GM19351 (cell line): ENCODE results near the gene COPB1.
"Not testable (repeated sequence)": the region's sequence is repeated elsewhere in the genome, so short reads cannot be mapped to it uniquely, and the experiment has no call there.

Experiments used
- ATAC-seq: cut with Tn5 transposase; IDR thresholded peaks from one replicate; pipeline ENCODE4 v1.9.1; 2021; ENCODE audit warnings: mild to moderate bottlenecking, moderate library complexity; ENCODE audit not compliant: unreplicated experiment

COPB1 gene, protein sequence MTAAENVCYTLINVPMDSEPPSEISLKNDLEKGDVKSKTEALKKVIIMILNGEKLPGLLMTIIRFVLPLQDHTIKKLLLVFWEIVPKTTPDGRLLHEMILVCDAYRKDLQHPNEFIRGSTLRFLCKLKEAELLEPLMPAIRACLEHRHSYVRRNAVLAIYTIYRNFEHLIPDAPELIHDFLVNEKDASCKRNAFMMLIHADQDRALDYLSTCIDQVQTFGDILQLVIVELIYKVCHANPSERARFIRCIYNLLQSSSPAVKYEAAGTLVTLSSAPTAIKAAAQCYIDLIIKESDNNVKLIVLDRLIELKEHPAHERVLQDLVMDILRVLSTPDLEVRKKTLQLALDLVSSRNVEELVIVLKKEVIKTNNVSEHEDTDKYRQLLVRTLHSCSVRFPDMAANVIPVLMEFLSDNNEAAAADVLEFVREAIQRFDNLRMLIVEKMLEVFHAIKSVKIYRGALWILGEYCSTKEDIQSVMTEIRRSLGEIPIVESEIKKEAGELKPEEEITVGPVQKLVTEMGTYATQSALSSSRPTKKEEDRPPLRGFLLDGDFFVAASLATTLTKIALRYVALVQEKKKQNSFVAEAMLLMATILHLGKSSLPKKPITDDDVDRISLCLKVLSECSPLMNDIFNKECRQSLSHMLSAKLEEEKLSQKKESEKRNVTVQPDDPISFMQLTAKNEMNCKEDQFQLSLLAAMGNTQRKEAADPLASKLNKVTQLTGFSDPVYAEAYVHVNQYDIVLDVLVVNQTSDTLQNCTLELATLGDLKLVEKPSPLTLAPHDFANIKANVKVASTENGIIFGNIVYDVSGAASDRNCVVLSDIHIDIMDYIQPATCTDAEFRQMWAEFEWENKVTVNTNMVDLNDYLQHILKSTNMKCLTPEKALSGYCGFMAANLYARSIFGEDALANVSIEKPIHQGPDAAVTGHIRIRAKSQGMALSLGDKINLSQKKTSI

GRCh38 chr11:14499560-14500180, at the start of gene COPB1:
COPB1 (minus strand) TSS chr11:14499811; CDS start chr11:14498928, 883 bp downstream.
- peak; percentile 91 for ATAC-seq

- no peak for ATAC-seq
Observed at GRCh38 chr11:14547440-14547839, 47.8 kb upstream of the COPB1 start.

DNA sequence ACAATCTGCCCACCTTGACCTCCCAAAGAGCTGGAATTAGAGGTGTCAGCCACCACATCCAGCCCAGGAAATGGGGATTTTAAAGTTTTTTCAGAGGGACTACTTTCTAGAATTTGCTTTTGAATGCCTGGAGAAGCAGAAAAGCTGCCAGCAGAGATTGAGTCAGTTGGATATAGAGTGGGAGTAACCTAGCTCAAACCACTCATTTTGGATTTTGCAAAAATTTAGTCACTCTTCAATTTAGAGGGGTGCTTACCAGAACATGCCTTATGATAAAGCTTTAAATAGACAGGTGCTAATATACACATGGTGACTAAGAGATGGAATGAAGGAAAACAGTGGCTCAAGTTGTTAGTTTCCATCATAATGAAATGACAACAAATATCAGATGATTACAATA, 47.1 kb upstream of the COPB1 start:
- ATAC-seq: no peak

DNA sequence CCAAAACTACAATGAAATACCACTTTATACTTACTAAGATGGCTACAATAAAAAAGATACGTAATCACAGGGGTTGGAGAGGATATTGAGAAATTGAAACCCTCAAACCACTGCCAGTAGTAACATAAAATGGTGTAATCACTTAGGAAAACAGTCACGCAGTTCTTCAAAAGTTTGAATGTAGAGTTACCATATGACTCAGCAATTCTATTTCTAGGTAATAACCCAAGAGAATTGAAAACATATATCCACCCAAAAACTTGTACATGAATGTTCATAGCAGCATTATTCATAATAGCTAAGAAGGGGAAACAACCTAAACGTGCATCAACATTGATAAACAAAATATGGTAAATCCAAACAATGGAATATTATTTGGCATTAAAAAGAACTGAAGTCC, 45.0 kb upstream of the COPB1 start:
- ATAC-seq: peak; percentile 84

DNA sequence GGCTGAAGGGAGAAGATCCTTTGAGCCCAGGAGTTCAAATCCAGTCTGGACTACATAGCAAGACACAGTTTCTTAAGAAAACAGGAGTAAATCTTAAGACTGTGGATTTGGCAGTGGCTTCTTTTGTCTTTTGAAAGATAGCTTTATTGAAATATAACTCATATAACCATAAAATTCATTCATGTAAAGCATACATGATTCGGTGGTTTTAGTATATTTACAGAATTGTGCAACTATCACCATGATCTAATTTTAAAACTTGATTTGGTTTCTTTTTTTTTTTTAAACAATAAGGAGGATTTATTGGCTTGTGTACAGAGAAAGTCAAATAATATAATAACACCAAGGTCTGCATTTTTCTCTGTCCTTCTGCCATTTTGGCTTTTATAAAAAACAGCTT, 43.6 kb upstream of the COPB1 start:
- ATAC-seq: no peak

DNA sequence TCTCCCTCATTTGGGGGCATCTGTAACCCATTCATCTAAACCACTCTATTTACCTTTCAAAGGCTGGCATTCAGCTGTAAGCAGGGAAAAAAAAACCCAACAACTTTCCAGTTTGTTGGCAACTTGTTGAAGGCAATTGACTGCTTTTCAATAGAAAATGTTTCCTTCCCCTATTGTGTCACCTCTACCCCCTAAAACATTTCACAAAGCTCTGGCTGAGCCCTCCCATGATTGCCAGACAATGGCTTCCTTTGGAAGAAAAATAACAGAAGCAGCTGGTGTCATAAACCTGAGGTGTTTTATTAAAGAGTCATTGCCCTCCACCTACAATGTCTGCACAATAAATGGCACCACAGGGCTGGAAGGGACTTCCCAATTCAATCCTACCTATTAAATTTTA, 42.7 kb upstream of the COPB1 start:
- no peak for ATAC-seq

GRCh38 chr11:14541192-14541947, 41.8 kb upstream of the COPB1 start:
- no peak for ATAC-seq

DNA sequence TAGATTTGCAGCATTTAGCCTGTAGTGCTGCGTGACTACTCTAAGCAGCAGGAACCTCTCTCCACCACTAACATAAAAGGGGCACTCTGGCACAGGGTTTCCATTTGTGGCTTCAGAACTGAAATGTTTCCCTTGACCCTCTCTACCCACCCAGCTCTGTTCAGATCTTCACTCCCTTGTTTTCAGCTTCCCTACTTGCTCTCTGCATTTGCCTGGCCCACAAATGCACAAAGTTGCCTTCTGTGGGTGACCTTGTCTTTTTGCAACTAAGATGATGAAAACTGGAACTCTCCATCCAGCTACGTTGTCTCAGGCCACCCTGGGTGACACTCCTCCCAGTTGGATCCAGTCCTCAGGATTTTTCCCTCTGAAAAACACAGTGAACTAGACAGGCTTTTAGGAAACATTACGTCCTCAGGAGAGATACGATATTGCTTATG, 40.4 kb upstream of the COPB1 start:
- ATAC-seq: no peak

GRCh38 chr11:14538926-14539554, 39.4 kb upstream of the COPB1 start:
- ATAC-seq: no peak

GRCh38 chr11:14538271-14538925, 38.8 kb upstream of the COPB1 start:
- no peak for ATAC-seq

DNA sequence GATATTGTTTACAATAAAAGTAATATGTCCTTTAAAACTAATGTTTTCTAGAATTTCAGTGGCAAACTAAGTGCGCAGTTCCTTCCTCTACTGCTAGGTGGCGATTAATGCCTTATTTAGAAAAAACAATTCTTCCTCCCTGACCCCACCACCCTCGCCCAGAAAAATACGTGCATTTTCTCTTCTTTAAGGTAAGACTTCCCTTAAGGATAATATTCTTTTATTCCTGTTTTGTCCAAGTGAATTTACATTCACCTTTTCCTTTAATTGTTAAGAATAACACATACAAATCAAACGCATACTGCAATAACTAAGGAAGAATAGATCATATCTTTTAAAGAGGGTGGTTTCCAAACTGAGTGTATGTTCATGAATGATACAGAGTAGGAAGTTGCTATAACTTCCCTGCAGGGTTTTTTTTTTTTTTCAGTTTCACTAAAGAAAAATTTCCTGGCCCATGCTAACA, 37.6 kb upstream of the COPB1 start:
- ATAC-seq: peak; percentile 75

DNA sequence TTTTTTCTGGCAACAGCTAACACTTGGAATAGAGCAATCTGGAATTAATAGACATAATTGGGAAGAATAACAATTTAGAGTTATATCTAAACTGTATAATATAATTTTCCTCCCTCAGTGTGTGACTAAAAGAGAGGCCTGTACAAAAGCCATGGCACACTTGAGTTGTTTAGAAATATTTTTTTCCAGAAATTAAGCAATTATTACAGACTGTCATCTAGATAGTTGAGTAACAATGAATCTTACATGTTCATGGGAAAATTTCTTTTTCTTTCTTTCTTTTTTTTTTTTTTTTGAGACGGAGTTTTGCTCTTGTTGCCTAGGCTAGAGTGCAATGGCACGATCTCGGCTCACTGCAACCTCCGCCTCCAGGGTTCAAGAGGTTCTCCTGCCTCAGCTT, 35.6 kb upstream of the COPB1 start:
- ATAC-seq: not testable (repeated sequence)

GRCh38 chr11:14529951-14530350, 30.3 kb upstream of the COPB1 start:
- no peak for ATAC-seq

DNA sequence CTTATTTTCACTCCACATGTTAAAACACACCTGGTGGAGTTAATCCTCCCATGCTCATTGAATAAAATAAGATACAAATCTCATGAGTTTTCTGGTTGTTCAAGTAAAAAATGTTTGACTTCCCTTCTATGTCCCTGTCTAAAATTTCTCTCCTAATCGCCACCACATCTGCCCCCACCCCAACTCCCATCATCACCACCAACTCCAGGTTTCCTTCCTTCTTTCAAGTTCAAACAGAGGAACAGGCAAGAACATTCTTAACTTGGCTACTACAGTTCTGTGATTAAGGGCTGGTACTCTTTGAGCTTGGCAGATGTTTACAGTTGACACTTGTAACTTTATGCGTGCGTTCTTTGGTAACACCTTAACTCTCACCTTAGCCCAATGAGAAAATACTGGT, 29.7 kb upstream of the COPB1 start:
- no peak for ATAC-seq

- no peak for ATAC-seq
Observed at GRCh38 chr11:14522801-14523200, 23.2 kb upstream of the COPB1 start.

GRCh38 chr11:14522245-14522644, 22.6 kb upstream of the COPB1 start:
- no peak for ATAC-seq

- no peak for ATAC-seq
Observed at GRCh38 chr11:14520747-14521151, 21.1 kb upstream of the COPB1 start.

- ATAC-seq: peak; percentile 92
Observed at GRCh38 chr11:14519917-14520746, 20.5 kb upstream of the COPB1 start, which contains the start of gene PSMA1. PSMA1 (minus strand) TSS chr11:14520386; CDS start chr11:14520299, 87 bp downstream.

DNA sequence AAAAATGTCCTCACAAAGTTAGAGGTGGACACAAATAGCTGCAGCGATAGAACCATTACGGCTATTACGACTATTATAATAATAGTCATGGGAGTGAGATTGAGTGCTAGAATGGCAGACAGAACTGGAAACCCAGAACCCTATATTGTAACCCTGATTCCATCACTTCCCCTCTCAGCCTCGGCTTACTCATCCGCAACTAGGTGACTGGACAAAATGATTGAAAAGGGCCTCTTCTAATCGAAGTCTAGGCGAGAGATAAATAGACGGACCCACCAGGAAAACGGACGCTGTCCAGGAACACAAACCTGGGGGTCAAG, 19.9 kb upstream of the COPB1 start:
- peak; percentile 9 for ATAC-seq
